Measurements from ENCODE around the gene FKBP10.

Gene FKBP10

DNA sequence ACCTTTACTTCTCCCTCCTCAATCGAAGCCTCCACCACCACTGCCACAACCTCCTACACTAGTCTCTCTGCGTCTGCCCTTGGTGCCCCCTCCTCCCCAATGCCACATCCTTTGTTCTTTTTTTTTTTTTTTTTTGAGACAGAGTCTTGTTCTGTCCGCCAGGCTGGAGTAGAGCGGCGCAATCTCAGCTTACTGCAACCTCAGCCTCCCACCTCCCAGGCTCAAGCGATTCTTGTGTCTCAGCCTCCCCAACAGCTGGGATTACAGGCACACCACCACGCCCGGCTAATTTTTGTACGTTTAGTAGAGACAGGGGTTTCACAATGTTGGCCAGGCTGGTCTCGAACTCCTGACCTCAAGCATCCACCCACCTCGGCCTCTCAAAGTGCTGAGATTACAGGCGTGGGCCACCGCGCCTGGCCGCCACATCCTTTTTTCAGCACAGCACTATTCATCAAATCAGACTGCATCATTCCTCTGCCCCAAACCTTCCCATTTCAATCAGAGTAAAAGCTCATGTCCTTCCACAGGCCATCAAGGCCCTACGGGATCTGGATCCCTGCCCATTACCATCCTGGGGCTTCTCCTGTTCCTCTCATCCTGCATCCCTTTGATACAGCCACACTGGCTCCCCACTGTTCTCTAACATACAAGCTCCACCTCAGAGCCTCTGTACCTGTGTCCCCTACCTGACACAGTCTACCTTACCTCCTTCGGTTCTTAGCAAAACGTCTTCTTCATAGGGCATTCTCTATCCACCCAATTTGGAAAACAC, 50.5 kb downstream of the FKBP10 start:
- Histone ChIP-seq H4K20me1 (ENCODE audit: insufficient read depth) (0 out of 2 replicates have a peak, but pooled peaks cover 5% of the 10 kb centered on the region), H2AFZ (ENCODE audit: low read depth) (no peak overlapping the region), H3K4me2 (peak overlapping the region; percentile 91), H3K36me3 (ENCODE audit: insufficient read depth) (no peaks in the 10 kb centered on the region), H3K9ac (no peak overlapping the region), H3K27ac (no peak overlapping the region), H3K4me3 (IDR thresholded peaks at IDR 0.05; ENCODE audit: insufficient read depth, low read depth, low read length) (no peak overlapping the region), H3K79me2 (ENCODE audit: insufficient read depth, low read depth) (peaks cover 67% of the 10 kb centered on the region), H3K27me3 (ENCODE audit: insufficient read depth, low read depth) (no peaks in the 10 kb centered on the region), H3K4me1 (ENCODE audit: low read depth, poor library complexity, severe bottlenecking) (peaks cover 18% of the 10 kb centered on the region)
- TF ChIP-seq, protein P1, sequence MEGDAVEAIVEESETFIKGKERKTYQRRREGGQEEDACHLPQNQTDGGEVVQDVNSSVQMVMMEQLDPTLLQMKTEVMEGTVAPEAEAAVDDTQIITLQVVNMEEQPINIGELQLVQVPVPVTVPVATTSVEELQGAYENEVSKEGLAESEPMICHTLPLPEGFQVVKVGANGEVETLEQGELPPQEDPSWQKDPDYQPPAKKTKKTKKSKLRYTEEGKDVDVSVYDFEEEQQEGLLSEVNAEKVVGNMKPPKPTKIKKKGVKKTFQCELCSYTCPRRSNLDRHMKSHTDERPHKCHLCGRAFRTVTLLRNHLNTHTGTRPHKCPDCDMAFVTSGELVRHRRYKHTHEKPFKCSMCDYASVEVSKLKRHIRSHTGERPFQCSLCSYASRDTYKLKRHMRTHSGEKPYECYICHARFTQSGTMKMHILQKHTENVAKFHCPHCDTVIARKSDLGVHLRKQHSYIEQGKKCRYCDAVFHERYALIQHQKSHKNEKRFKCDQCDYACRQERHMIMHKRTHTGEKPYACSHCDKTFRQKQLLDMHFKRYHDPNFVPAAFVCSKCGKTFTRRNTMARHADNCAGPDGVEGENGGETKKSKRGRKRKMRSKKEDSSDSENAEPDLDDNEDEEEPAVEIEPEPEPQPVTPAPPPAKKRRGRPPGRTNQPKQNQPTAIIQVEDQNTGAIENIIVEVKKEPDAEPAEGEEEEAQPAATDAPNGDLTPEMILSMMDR (conservative IDR thresholded peaks at IDR 0.05; ENCODE audit: low read depth, low read length): no peak

DNA sequence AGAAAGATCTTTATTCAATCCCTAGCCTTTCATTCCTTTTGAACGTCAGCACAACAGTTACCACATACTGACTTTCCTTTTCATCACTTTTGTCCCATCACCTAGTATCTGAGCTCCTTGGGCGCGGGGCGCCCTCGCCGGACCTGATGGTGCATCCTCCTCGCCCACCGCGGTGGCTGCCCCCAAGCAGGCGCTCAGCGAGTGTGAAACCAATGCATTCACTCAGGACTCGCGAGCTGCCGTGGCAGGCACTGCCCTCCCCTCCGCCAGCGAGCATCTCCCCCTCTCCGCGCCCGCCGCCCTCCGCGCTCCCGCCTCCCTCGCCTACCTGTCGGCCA, 51.7 kb downstream of the FKBP10 start:
- Histone ChIP-seq H3K27ac (peak overlapping the region; percentile 81), H3K36me3 (ENCODE audit: insufficient read depth) (no peaks in the 10 kb centered on the region), H3K4me2 (peak overlapping the region; percentile 91), H3K4me1 (ENCODE audit: low read depth, poor library complexity, severe bottlenecking) (peaks cover 18% of the 10 kb centered on the region), H3K79me2 (ENCODE audit: insufficient read depth, low read depth) (peaks cover 55% of the 10 kb centered on the region), H3K9ac (peak overlapping the region; percentile 90), H3K27me3 (ENCODE audit: insufficient read depth, low read depth) (no peaks in the 10 kb centered on the region), H2AFZ (ENCODE audit: low read depth) (peak overlapping the region; percentile 88), H3K4me3 (IDR thresholded peaks at IDR 0.05; ENCODE audit: insufficient read depth, low read depth, low read length) (no peak overlapping the region), H4K20me1 (ENCODE audit: insufficient read depth) (0 out of 2 replicates have a peak, but pooled peaks cover 5% of the 10 kb centered on the region)
- TF ChIP-seq, protein P1 (conservative IDR thresholded peaks at IDR 0.05; ENCODE audit: low read depth, low read length): no peak

DNA sequence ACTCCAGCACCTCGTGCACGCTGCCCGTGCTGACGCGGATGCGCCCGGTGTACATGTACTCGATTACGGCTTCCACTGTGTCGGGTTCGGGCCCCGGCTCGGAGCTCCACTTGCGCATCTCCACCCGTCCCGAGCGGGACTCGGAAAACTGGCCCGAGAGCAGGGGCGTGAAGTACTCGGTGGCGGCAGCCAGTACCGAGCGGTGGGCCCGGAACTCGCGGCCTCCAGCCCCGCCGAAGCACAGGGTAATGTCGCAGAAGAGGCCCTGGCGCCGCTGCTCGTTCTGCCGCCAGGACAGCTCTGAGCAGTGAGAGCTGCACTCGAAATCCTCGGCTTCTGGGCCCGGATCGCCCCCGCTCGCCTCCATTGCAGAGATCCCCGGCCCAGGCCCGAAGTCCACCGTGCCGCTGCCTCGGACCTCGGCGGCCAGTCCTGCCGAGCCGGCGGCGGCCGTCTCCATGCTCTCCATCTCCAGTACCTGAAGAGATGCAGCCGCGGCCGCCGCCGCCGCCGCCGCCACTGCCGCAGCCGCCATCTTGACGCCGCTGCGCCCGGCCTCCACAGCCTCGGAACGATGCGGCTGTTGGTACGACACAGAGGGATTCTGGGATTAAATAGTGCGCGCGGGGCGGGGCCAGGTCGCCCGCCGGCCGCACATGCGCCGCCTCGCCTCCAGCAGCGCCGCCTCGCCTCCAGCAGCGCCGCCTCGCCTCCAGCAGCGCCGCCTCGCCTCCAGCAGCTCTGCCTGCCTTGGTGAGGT, 52.2 kb downstream of the FKBP10 start, which contains the start of gene KLHL11:
TSS of gene KLHL11 (minus strand) at position 588 of the 760 bp plus-strand sequence. CDS start at position 535, 53 bp downstream.
- H3K27me3 ChIP-seq (ENCODE audit: insufficient read depth, low read depth): no peaks in the 10 kb centered on the region
- TF ChIP-seq, protein P1 (conservative IDR thresholded peaks at IDR 0.05; ENCODE audit: low read depth, low read length): no peak
- no peak within 1 kb of the TSS for H3K4me3 ChIP-seq (IDR thresholded peaks at IDR 0.05; ENCODE audit: insufficient read depth, low read depth, low read length)
- H3K36me3 ChIP-seq (ENCODE audit: insufficient read depth): no peaks in the 10 kb centered on the region; the same call in 1 of the 2 replicates
- H4K20me1 ChIP-seq (ENCODE audit: insufficient read depth): 0 out of 2 replicates have a peak, but pooled peaks cover 5% of the 10 kb centered on the region
- peaks cover 18% of the 10 kb centered on the region for H3K4me1 ChIP-seq (ENCODE audit: low read depth, poor library complexity, severe bottlenecking)
- peaks cover 50% of the 10 kb centered on the region for H3K79me2 ChIP-seq (ENCODE audit: insufficient read depth, low read depth)
- peak within 1 kb of the TSS; percentile 88 for H2AFZ ChIP-seq (ENCODE audit: low read depth)
- H3K9ac ChIP-seq: peak within 1 kb of the TSS; percentile 90
- H3K4me2 ChIP-seq: peak within 1 kb of the TSS; percentile 91
- H3K27ac ChIP-seq: peak within 1 kb of the TSS; percentile 81

DNA sequence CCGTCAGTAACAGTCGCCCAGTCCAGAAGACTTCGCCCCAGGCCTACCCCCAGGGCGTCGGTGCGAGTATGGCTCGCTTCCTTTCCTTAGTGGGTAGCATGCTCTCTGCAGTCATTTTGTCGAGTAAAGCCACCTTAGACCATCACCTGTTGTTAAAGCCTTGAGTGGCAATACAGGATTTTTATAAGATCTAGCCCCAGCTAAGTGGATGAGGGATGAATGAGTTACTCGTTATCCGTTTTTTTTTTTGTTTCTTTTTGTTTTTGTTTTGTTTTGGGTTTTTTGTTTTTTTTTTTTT, 52.7 kb downstream of the FKBP10 start:
- Histone ChIP-seq H3K36me3 (ENCODE audit: insufficient read depth) (no peaks in the 10 kb centered on the region; the same call in 1 of the 2 replicates), H3K27ac (no peak overlapping the region; the same call in 1 of the 2 replicates), H3K4me3 (IDR thresholded peaks at IDR 0.05; ENCODE audit: insufficient read depth, low read depth, low read length) (no peak overlapping the region), H3K79me2 (ENCODE audit: insufficient read depth, low read depth) (peaks cover 45% of the 10 kb centered on the region), H3K4me1 (ENCODE audit: low read depth, poor library complexity, severe bottlenecking) (peaks cover 18% of the 10 kb centered on the region), H3K4me2 (peak overlapping the region; percentile 58), H2AFZ (ENCODE audit: low read depth) (peak overlapping the region; percentile 43; the same call in 1 of the 2 replicates), H3K27me3 (ENCODE audit: insufficient read depth, low read depth) (no peaks in the 10 kb centered on the region), H4K20me1 (ENCODE audit: insufficient read depth) (0 out of 2 replicates have a peak, but pooled peaks cover 5% of the 10 kb centered on the region), H3K9ac (peak overlapping the region; percentile 90; the same call in 1 of the 2 replicates)
- TF ChIP-seq, protein P1 (conservative IDR thresholded peaks at IDR 0.05; ENCODE audit: low read depth, low read length): no peak
